Thoracic aorta (tissue), 2 donors: Measurements from ENCODE around the gene TAOK1. TPM values are rescaled to one million over a fixed set of nuclear protein-coding genes. Genes with fewer than 3 reads are reported as not detected.
A peak's percentile ranks its signal among the peaks of the same experiment; 100 is the strongest.

ENCODE experiments used
- ATAC-seq: fragments of 150-250 bp; one replicate; pipeline ENCODE4 v1.8.0; 2017; ENCODE audit warnings: low read depth; ENCODE audit not compliant: insufficient number of reproducible peaks, low FRiP score
- DNase-seq: peaks from one replicate; pipeline ENCODE4 v3.0.0-alpha.2; 2020; ENCODE audit warnings: low spot score
- H3K27ac ChIP-seq, 2 donors: fragments of 200-600 bp; sonication (generic); 1 replicate in 1 of 2; 2 replicates in 1 of 2; pipeline ENCODE4 v1.5.1; 2016; ENCODE audit warnings: mild to moderate bottlenecking in 2 of 2, moderate library complexity in 2 of 2
- H3K27me3 ChIP-seq: fragments of 200-600 bp; sonication (generic); replicated peaks from 2 replicates; pipeline ENCODE4 v1.6.0; 2016; ENCODE audit warnings: mild to moderate bottlenecking; ENCODE audit not compliant: insufficient read depth
- H3K36me3 ChIP-seq: fragments of 200-600 bp; sonication (generic); one replicate; pipeline ENCODE4 v1.5.1; 2016
- H3K4me1 ChIP-seq, 2 donors: fragments of 200-600 bp; sonication (generic); 1 replicate in 1 of 2; 2 replicates in 1 of 2; pipeline versions ENCODE4 v1.5.1 to v1.6.0; 2016; ENCODE audit warnings: low read depth in 2 of 2, mild to moderate bottlenecking in 1 of 2; ENCODE audit not compliant: control insufficient read depth in 1 of 2
- H3K4me3 ChIP-seq: fragments of 200-600 bp; sonication (generic); 2 replicates; pipeline ENCODE4 v1.5.1; 2016; ENCODE audit warnings: mild to moderate bottlenecking
- H3K9me3 ChIP-seq: fragments of 200-600 bp; sonication (generic); 2 replicates; pipeline ENCODE4 v1.5.1; 2016
- CTCF ChIP-seq: fragments of 200-600 bp; sonication (generic); IDR thresholded peaks from one replicate; pipeline ENCODE4 v1.5.1; 2019; ENCODE audit warnings: antibody characterized with exemption
- total RNA-seq, 2 donors: library from RNA; depleted of rRNA; stranded (reverse); fragments of >200 nt; gene quantifications; one replicate each; pipeline versions ENCODE4 v1.1.0 to v1.2.3, GENCODE V29; 2016

The TAOK1 gene
- total RNA-seq, 2 donors from 2014 or later = 46.0 to 64.6 TPM

DNA sequence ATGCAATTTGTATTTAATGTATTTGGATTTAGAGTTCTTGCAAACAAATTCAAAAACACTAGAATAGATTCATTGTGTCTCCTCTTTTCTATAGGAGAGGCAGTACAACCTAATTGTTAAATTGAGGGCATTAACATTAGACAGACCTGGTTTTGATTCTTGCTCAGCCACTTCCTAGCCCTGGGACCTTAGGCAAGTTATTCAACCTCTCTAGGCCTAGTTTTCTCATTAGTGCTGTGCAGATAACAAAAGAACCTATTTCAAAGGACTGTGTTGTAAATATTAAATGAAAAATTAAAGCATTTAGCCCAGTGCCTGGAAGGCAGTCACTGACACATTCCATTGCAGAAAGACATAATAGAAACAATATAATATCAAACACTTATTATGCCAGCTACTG is 22.0 kb upstream of the TAOK1 start:
- no peak for DNase-seq
- H3K27ac ChIP-seq = no peak overlapping the region
- TF ChIP-seq CTCF = no peak
- no peaks in the 10 kb centered on the region for H3K9me3 ChIP-seq
- no peaks in the 10 kb centered on the region for H3K4me1 ChIP-seq
- ATAC-seq = no peak
- no peaks in the 10 kb centered on the region for H3K36me3 ChIP-seq
- H3K27me3 ChIP-seq = no peaks in the 10 kb centered on the region
- H3K4me3 ChIP-seq = no peak overlapping the region

DNA sequence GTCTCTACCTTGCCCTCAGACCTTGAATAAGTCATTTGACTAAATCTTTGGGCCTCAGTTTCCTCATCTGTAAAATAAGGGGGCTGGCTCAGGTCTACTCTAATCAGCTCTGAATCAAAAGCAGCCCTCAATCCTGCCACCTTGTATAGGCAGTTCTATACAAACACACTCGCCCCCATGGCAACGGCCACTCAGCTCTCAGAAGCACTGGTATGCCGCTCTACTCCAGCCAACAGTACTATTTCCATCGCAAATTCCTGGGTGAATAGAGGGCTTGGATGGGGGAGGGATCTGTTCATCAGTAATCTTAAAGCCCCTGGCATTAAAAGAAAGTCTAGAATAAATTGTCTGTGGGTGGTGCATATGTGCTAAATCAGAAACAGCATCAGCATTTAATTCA is 21.2 kb upstream of the TAOK1 start:
- ATAC-seq = no peak
- Histone ChIP-seq H3K9me3 (no peaks in the 10 kb centered on the region), H3K27ac (no peak overlapping the region), H3K27me3 (no peaks in the 10 kb centered on the region), H3K4me3 (no peak overlapping the region), H3K4me1 (no peaks in the 10 kb centered on the region), H3K36me3 (no peaks in the 10 kb centered on the region)
- no peak for TF ChIP-seq CTCF
- no peak for DNase-seq

GRCh38 chr17:29369831-29370735 is 20.1 kb upstream of the TAOK1 start:
- Histone ChIP-seq H3K36me3 (no peaks in the 10 kb centered on the region), H3K4me3 (peak overlapping the region; percentile 52), H3K9me3 (no peaks in the 10 kb centered on the region), H3K27ac (no peak overlapping the region), H3K27me3 (no peaks in the 10 kb centered on the region), H3K4me1 (no peaks in the 10 kb centered on the region)
- ATAC-seq = peak; percentile 98
- no peak for DNase-seq
- peak; percentile 83 for TF ChIP-seq CTCF

DNA sequence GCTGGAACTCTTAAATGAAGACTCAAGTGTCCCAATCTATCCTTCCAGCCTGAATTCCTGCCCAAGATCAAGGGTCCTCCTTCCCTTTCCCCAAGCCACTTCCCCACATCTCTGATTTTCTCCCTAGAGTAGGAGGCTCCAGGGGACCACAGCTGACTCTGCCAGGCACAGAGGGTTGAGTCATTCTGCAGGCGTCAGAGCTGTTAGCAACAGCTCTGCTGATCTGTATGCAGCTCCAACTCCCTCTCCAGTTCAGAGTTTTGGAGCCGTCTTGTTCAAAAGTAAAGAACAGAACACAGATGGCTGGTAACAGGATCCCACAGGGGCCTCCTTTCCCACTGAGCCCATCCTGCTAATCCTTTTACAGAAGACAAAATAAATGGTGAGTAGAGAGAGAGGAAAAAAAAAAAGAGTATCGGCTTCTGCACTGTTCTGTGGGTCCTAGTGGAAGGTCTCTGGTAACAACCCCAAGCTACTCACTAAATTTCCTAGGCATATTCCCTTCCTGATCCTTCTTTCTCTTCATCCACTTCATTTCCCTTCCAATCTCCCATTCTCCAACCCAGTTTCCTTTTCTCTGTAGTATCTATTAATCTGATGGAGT is 13.4 kb upstream of the TAOK1 start:
- DNase-seq (no peak), ATAC-seq (peak; percentile 60)
- no peak overlapping the region for H3K4me3 ChIP-seq
- H3K9me3 ChIP-seq = no peaks in the 10 kb centered on the region
- H3K36me3 ChIP-seq = no peaks in the 10 kb centered on the region
- no peak overlapping the region for H3K27ac ChIP-seq
- no peaks in the 10 kb centered on the region for H3K4me1 ChIP-seq
- TF ChIP-seq CTCF = no peak
- H3K27me3 ChIP-seq = no peaks in the 10 kb centered on the region

- H3K27ac ChIP-seq = no peak overlapping the region
- H3K9me3 ChIP-seq = no peaks in the 10 kb centered on the region
- no peaks in the 10 kb centered on the region for H3K27me3 ChIP-seq
- TF ChIP-seq CTCF = no peak
- DNase-seq (no peak), ATAC-seq (no peak)
- no peaks in the 10 kb centered on the region for H3K36me3 ChIP-seq
- H3K4me3 ChIP-seq = no peak overlapping the region
- H3K4me1 ChIP-seq = no peaks in the 10 kb centered on the region
Observed at GRCh38 chr17:29378500-29378899, 11.7 kb upstream of the TAOK1 start.
